ENCODE data around the gene PELI1.

PELI1 gene

DNA sequence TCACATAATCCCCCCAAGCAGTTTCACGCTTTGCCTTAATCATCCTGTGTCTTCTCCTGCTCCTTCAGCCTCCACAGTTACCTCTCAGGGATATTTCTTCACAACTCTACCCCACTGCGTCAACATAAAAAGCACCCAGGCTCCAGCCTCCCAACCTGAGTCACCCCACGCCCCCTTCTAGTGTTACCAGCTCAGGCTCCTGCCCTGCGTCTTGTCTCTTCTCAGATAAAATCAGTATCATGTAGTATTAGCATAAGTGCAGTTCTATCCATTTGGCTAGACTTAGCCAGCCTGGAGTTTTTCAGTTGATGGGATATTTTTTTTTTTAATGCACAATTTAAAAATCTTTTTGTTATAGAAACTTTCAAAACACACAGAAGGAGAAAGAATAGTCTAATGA, 9.6 kb upstream of the PELI1 start:
- no peak for DNase-seq

DNA sequence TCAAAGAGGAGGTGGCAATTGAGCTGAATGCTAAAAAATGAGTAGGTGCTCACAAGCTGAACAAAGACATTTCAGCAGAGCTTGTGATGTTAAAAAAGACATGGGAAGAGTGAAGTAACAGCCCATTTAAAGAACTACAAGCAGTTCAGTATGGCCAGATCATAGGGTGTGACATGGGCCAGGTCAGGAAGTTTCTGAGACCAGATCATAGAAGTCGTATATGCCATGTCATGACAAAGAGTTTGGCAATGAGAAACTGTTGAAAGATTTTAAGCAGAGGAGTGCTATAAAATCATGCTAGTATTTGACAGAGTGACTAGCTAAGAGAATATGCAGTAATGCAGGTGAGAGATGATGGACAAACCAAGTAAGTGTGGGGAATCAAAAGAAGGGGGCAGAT, 7.3 kb upstream of the PELI1 start:
- no peak for DNase-seq

DNA sequence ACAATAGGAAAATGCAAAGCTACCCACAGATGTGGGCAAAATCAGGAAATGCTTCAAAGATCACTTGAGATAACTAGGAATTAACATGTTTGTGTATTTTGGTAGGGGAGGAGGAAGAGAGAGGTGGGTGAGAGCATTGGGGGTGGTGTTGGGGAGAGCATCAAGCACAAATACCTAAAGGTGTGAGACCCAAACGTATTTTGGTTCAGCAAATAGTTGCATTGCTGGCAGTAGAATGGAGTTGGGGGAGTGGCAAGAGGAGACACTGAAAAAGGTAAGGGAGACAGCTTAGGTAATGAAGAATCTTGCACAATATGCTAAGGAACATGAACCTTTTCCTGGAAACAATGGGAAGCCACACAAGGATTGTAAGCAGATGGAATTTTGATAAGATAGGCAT, 1.5 kb upstream of the PELI1 start:
- DNase-seq = no peak

DNA sequence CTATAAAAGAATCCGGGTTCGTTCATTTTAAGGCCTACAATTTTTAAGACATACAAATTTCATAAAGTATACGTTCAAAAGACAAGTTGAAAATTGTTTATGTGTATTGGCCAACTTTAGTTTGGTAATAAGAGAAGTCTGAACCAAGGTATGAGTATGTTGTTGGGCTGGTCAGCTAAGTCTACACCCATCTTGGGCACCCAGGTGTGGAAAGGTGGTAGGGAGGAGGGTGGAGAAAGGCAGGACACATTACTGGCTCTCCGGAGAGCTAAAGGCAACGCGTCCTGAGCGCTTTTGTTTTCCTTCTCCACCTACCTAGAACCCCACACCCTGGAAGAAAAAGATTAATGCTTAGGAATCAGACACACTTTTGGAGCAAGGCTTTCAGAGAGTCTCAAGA, 899 bp upstream of the PELI1 start:
- no peak for DNase-seq

DNA sequence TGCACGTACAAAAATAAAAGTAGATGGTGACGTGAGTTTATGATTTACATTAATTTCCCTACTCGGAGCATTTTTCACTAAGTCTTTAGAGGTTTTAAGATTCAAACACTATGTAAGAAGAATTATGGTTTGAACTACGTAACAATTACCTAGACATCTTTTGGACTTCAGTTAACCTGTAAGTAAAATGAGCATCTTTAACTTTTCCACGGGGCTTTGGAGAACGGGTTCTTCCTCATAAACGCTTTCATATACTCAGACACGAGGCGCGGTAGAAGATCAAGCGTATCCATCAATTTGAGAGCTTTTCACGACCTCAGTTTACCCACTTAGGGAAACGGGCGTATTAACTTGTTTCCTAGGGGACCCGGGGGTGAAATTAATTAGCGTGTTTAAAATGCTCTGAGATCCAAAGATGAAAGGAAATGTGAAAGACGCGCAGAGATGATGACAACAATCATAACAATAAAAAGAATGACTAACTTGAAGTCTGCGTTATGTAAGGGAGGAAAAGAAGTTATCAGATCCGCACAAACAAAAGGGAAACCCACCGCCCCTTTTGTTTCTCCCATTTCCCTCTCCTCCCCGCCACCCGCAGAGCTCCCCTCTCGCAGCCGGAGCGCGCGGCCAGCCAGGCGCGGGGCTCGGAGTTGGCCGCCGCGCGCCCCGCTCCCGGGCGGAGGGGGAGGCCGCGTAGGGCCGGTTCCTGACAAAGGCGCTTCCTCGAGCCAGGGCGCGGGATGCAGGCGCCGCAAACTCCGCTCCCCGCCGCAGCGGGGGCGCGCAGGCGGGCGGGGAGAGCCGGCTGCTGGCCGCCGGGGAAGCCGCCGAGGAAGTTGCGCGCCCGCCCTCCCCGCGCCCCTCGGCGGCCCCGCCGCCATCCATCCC, 807 bp downstream of the PELI1 start:
- peak in 1 of 2 experiments; percentile 59 for DNase-seq

DNA sequence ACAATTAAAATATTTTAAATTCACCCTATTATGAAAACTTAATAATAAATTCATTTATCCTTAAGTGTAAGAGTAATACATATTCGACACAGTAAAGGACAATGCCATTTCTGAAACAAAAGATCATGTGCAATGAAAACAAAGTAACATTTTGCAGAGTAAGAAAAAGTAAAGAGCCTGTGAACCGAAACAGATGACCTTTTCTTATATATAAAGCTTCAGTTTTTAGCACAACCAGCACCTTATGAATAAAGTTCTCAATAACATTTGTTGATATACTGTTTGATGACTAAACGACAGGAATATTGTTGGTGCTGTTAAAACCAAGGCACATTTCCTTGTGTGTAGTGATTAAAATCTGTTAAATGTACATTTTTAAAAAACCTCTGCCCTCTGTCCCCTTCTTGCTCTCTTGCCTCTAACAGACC, 1.5 kb downstream of the PELI1 start:
- DNase-seq = no peak

- no peak for DNase-seq
Measured at GRCh38 chr2:64141674-64142405, 2.4 kb downstream of the PELI1 start.

DNA sequence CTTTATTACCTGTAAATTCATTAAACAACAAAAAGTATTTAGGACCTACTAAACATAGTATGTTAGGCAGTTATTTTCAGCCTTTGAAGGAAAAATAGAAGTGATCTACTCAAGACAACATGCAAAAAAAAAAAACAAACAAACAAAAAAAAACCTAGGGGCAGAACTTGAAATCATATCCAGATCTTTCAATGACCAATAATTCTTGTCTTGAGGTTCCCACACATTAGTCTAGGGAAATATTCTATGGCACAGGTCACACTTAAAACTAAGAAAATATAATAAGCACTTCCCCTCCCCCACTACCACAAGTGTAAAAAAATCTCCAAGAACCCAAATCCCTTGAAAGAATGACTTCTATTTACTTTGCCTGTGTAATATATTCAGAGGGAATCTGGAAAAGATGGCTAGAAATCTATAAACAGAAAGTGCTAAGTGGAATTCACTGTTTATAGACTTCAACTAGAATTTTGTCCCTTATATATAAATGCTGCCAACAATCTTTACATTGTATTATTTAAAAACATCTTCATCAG, 3.5 kb downstream of the PELI1 start:
- DNase-seq = no peak

DNA sequence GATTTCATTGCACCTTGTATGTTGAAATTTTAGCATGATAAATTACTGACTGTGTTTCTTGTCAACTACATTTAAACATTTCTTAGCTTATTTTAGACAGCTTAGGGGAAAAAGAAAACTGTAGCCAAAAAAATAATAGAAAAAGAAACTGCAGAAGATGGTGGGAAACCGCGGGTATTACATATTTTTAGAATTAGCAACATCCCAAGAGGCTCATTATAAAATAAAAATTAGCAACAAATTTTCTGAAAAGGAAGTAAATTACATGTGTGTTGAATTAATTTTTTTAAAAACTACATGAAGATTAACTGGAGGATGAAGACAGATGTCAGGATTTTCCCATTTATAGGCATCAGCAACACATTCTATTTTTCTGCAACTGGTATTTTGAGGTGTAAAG, 4.3 kb downstream of the PELI1 start:
- no peak for DNase-seq

DNA sequence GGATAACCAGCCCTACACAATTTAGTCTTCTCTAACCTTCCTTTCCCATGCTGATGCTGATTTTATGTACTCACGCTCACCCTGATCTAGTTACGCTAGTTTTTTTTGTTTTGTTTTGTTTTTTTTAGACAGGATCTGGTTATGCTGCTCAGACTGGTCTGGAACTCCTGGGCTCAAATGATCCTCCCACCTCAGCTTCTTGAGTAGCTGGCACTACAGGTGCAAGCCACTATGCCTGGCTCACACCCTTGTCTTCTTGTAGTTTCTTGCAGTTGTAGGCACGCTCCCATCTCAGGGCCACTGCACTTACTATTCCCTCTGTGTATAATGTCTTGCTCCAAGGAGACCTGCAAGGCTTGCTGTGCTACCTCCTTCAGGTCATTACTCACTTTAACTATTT, 6.2 kb downstream of the PELI1 start:
- no peak for DNase-seq

GRCh38 chr2:64137567-64137966, 6.7 kb downstream of the PELI1 start:
- peak; percentile 59 to 67 for DNase-seq

GRCh38 chr2:64135421-64135820, 8.8 kb downstream of the PELI1 start:
- DNase-seq = no peak

DNA sequence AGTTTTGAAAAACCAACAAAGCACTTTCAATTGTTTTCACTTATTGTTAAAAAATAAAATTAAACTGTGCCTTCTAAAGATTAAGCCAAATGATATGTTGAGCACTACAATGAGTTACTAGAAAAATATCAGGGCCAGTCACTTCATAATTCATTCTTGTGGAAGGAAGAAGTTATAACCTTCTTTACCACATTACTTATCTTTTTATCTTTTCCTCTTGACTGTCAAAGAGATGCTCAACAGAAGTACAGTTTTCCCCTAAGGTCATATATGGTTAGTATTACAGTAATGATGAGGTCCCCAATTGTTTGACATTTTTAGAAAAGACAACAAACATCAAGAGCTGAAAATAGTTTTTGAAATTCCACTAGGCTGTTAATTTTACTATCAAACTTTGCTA, 9.4 kb downstream of the PELI1 start:
- no peak for DNase-seq

DNA sequence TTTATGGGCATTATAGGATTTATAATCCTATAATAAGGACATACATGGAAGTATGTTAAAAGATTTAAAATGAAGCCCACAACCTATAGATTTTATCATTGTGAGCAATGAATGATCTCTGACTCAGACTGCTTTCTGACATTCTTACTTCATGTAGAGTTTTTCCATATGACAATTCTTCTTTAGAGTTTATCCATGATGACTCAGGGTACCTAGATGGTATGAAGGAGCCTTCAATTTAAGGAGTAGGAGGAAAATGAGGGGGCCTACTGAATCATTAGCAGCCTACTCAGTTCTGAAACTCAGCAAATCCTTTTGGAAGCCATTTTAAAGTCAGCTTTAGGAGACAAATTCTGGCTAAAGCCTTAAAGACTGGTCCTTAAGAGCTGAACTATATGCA, 10.4 kb downstream of the PELI1 start:
- no peak for DNase-seq

- no peak for DNase-seq
Measured at GRCh38 chr2:64133354-64133753, 10.9 kb downstream of the PELI1 start.

DNA sequence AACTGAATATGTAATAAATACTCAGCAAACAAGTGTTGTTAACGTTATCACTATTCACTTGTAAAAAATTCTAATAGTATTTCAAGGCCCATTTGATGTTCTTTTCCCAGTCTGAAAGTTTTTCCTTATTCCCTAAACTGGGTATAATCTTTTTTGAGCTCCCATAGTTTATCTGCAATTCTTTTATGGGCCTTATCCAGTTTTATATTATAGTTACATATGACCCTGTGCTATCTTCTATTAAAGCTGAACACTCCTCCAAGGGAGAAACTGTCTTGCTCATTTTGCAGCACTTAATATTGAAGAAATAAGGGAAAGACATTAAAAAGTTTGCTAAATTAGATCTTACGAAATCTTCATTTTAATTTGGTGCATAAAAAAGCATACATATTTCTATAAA, 13.9 kb downstream of the PELI1 start:
- no peak for DNase-seq

- DNase-seq = no peak
Measured at GRCh38 chr2:64128943-64129391, 15.3 kb downstream of the PELI1 start.

- no peak for DNase-seq
Measured at GRCh38 chr2:64128406-64128805, 15.8 kb downstream of the PELI1 start.

GRCh38 chr2:64127119-64127518, 17.1 kb downstream of the PELI1 start:
- no peak for DNase-seq

- DNase-seq = no peak
Measured at GRCh38 chr2:64126601-64127000, 17.6 kb downstream of the PELI1 start.

GRCh38 chr2:64124571-64124970, 19.6 kb downstream of the PELI1 start:
- no peak for DNase-seq

DNA sequence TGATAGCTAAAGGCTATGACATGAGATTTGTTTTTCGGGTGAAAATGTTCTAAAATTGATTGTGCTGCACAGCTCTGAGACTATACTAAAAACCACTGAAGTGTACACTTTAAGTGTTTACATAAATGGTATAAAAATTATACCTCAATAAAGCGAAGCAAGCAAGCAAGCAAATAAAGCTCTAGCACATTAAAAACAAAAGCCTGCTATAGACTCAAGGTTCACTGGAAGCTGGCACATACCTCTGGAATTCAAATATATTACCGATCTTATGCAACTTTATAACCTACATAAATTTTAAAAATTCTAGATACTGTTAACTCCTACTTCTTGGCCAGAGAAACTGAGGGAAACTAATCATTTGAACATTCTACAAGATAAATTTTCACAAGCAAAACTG, 20.1 kb downstream of the PELI1 start:
- DNase-seq = no peak

- no peak for DNase-seq
Measured at GRCh38 chr2:64123740-64124139, 20.5 kb downstream of the PELI1 start.

DNA sequence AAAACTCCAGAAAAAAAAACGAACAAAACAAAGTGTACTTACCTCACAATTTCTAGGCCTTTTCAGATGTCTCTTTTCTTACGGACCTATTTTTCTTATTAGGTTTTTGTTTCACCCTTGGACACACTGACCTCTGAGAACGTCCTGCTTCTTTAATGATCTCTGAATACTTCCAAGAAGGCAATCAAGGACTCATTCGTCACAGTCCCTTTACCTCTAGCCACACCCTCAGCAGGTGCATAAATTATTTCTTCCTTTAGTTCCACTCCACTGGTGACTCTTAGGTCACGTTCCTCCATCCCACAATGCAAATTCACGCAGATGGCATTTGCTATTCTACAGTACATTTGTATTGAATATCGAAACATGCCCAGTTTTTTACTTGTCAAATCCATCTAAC, 21.9 kb downstream of the PELI1 start:
- DNase-seq = no peak

Measured in Kasumi-1 (cell line).